ENCODE measurements around the gene GPR84. TPM values are rescaled to one million over a fixed set of nuclear protein-coding genes. Genes with fewer than 3 reads are reported as not detected.

GPR84 gene
- total and polyA plus RNA-seq, 2 of the 13 experiments (the other 11 are each of a cell fraction or from before 2014, with no cell fraction given), result not detected

DNA sequence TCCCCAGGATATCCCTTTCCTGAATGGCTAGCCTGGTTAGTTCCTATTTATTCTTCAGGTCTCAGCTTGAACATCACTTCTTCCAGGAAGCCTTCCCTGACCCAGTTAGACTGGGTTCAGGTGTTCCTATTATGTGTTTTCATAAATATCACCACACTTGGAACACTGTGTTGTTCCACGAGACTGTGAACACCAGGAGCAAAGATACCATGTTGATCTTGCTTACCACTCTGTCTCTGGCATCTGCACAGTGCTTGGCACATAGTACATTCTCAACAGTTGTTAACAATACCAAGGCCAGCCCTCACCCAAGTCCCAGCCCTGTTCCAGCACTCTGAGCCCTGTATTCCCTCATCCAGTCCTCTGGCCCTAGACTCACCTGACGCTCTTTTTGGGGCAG, 33.9 kb upstream of the GPR84 start:
- WGBS (ENCODE audit: low lambda C conversion rate), result 0% methylated on average over 2 of the region's 2 CpGs
- Histone ChIP-seq H3K4me3 (replicated peaks in 1 of 3; ENCODE audit: insufficient read depth in 1 of 3, low read depth in 2 of 3, low read length in 3 of 3) (no peak overlapping the region), H3K79me2 (ENCODE audit: insufficient read depth, low read length) (no peaks in the 10 kb centered on the region), H3K36me3 (replicated peaks in 1 of 2; ENCODE audit: control insufficient read depth in 1 of 2, insufficient read depth in 2 of 2, low read length in 2 of 2) (no peaks in the 10 kb centered on the region), H3K4me2 (ENCODE audit: low read depth, low read length) (no peak overlapping the region), H3K27me3 (ENCODE audit: control insufficient read depth in 1 of 2, insufficient read depth in 2 of 2, low read length in 2 of 2) (no peaks in the 10 kb centered on the region; a peak in 1 of 5 replicates), H4K20me1 (ENCODE audit: insufficient read depth, low read length) (no peaks in the 10 kb centered on the region), H3K9me3 (ENCODE audit: low read length) (no peaks in the 10 kb centered on the region), H3K9ac (ENCODE audit: insufficient read depth, low read depth, low read length) (no peak overlapping the region), H2AFZ (ENCODE audit: low read length) (no peak overlapping the region), H3K27ac (ENCODE audit: extremely low read length, insufficient read depth, low read length) (no peak overlapping the region), H3K4me1 (ENCODE audit: insufficient read depth, low read length) (no peaks in the 10 kb centered on the region)
- POLR2A ChIA-PET, result no interaction called here
- CTCF ChIA-PET (ENCODE audit: low intra/inter-chr PET ratio, low total read pairs), result no interaction called here
- DNase-seq (ENCODE audit: low spot score), result no peak
- in situ Hi-C loops (cut with HindIII; ENCODE audit: extremely low pct_ligation_motif_present, low pct_unique_long_range_greater_than_20kb), result no loop called here
- intact Hi-C loops (cut with micrococcal nuclease; ENCODE audit: unreplicated experiment), result no loop called here
- no peak for ATAC-seq
- FAIRE-seq, result no peak
- BruUV-seq (replicated peaks), result no TSS peak
- TF ChIP-seq ZNF33B (CRISPR knock-in tag; IDR thresholded peaks at IDR 0.05) (no peak), DMTF1 (CRISPR knock-in tag; IDR thresholded peaks at IDR 0.05) (no peak), TBL1XR1 (IDR thresholded peaks at IDR 0.05; ENCODE audit: borderline replicate concordance, low read length, partially characterized antibody) (no peak), REL (CRISPR knock-in tag; conservative IDR thresholded peaks at IDR 0.05) (no peak), TFDP1 (CRISPR knock-in tag; IDR thresholded peaks at IDR 0.05; ENCODE audit: borderline replicate concordance) (no peak), BRF2 (CRISPR knock-in tag; IDR thresholded peaks at IDR 0.05) (no peak), ZNF44 (CRISPR knock-in tag; IDR thresholded peaks at IDR 0.05) (no peak), DMAP1 (CRISPR knock-in tag; IDR thresholded peaks at IDR 0.05) (no peak), ZNF296 (CRISPR knock-in tag; conservative IDR thresholded peaks at IDR 0.05) (no peak), ZNF768 (CRISPR knock-in tag; IDR thresholded peaks at IDR 0.05) (no peak), PBX2 (CRISPR knock-in tag; IDR thresholded peaks at IDR 0.05) (no peak)
- TF ChIP-seq, protein P1, sequence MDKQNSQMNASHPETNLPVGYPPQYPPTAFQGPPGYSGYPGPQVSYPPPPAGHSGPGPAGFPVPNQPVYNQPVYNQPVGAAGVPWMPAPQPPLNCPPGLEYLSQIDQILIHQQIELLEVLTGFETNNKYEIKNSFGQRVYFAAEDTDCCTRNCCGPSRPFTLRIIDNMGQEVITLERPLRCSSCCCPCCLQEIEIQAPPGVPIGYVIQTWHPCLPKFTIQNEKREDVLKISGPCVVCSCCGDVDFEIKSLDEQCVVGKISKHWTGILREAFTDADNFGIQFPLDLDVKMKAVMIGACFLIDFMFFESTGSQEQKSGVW (CRISPR knock-in tag; IDR thresholded peaks at IDR 0.05; ENCODE audit: borderline replicate concordance), result no peak
- TF ChIP-seq, protein P2, sequence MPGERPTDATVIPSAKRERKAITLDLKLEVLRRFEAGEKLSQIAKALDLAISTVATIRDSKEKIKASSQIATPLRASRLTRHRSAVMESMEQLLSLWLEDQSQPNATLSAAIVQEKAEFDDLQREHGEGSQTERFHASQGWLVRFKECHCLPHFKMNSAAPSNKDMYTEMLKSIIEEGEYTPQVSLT (CRISPR knock-in tag; IDR thresholded peaks at IDR 0.05; ENCODE audit: borderline replicate concordance, low read depth), result no peak
- TF ChIP-seq, protein P3, sequence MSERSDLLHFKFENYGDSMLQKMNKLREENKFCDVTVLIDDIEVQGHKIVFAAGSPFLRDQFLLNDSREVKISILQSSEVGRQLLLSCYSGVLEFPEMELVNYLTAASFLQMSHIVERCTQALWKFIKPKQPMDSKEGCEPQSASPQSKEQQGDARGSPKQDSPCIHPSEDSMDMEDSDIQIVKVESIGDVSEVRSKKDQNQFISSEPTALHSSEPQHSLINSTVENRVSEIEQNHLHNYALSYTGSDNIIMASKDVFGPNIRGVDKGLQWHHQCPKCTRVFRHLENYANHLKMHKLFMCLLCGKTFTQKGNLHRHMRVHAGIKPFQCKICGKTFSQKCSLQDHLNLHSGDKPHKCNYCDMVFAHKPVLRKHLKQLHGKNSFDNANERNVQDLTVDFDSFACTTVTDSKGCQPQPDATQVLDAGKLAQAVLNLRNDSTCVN (CRISPR knock-in tag; IDR thresholded peaks at IDR 0.05; ENCODE audit: borderline replicate concordance), result no peak
